ENCODE data around the gene CTSH. TPM values are rescaled to one million over a fixed set of nuclear protein-coding genes. Genes with fewer than 3 reads are reported as not detected.

The CTSH gene, protein sequence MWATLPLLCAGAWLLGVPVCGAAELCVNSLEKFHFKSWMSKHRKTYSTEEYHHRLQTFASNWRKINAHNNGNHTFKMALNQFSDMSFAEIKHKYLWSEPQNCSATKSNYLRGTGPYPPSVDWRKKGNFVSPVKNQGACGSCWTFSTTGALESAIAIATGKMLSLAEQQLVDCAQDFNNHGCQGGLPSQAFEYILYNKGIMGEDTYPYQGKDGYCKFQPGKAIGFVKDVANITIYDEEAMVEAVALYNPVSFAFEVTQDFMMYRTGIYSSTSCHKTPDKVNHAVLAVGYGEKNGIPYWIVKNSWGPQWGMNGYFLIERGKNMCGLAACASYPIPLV
- polyA plus RNA-seq (2013, experiment 1 of 2) = 12.5 TPM
- 9.9 TPM for polyA plus RNA-seq (2013, experiment 2 of 2)

DNA sequence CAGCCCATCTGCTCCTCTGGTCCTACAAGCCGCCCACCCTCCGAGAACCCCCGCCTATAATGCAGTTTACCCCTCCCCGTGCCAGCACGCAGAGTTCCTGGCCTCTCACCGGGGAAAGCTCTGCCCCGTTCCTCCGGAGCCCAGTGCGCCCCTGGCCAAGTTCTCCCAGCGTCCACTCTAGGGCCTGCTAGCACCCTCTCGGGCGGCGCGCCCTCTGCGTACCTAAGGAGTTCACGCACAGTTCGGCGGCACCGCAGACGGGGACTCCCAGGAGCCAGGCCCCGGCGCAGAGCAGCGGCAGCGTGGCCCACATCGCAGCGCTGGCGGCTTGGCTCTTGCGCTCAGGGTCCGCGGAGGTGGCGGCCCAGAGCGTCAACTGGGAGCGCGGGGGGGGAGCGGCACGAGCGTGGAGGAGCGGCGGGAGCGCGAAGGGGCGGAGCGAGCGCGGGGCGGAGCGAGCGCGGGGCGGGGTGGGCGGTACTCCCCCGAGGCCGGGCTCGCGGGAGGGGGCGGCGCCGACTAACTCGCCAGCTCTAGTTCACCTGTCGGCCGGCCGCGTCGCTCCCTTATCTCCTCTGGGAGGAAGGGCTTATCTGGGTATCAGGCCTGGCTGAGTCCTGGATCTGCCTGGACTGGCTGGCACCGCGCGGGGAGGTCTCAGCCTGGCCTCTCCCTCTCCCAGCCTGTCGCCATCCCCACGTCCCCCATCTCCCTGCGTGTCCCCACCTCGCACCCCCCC is at the start of gene CTSH:
Gene CTSH, minus strand, starts transcription at position 378 of the 739 bp plus-strand sequence. Its CDS starts 65 bp downstream, at position 313.
- Histone ChIP-seq H3K36me3 (ENCODE audit: control insufficient read depth, insufficient read depth, low read length) (no peaks in the 10 kb centered on the region), H3K27ac (ENCODE audit: low read depth, low read length, severe bottlenecking) (no peak within 1 kb of the TSS), H3K4me1 (ENCODE audit: control insufficient read depth, insufficient read depth, low read length, poor library complexity, severe bottlenecking) (no peaks in the 10 kb centered on the region), H3K4me3 (ENCODE audit: extremely low read depth, insufficient read depth, low read length, poor library complexity, severe bottlenecking) (peak within 1 kb of the TSS; percentile 33), H3K9me3 (ENCODE audit: control insufficient read depth, low read length) (no peaks in the 10 kb centered on the region)
- WGBS, 2 experiments (ENCODE audit: insufficient coverage in 2 of 2) = 1 to 2% methylated on average over 47 to 58 of the region's 71 CpGs

DNA sequence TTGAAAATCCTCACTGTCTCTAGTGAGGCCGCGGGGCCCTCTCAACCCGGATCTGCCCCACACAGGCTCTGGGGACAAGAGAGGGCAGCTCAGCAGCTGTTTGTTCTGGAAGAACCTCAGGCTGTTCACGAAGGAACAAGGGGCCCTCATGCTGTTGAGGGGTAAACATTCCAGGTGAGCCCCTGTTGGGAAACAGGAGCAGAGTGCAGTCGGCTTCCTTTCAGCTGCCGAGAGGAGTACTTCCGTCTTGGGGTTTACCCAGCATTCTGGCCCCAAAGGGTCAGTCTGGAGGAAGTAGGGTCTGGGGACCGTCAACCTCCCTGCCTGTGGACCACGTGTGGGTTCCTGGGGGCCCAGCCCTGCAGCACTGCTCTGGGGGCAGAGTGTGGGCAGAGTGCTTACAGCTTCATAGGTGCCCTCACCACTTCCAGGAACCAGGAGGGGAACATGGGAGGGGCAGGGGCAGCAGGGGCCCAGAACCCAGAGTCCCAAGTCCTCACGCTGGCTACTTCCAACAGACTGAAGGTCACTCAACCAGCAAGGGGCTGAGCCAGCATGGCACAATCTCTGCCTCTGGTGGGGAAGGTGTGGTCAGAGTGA is 49.2 kb upstream of the CTSH start:
- peaks cover 31% of the 10 kb centered on the region for H3K4me1 ChIP-seq (ENCODE audit: control insufficient read depth, insufficient read depth, low read length, poor library complexity, severe bottlenecking)
- H3K4me3 ChIP-seq (ENCODE audit: extremely low read depth, insufficient read depth, low read length, poor library complexity, severe bottlenecking) = no peak overlapping the region
- H3K36me3 ChIP-seq (ENCODE audit: control insufficient read depth, insufficient read depth, low read length) = no peaks in the 10 kb centered on the region
- 78 to 79% methylated on average over 8 to 9 of the region's 10 CpGs for WGBS, 2 experiments (ENCODE audit: insufficient coverage in 2 of 2)
- H3K27ac ChIP-seq (ENCODE audit: low read depth, low read length, severe bottlenecking) = no peak overlapping the region
- no peaks in the 10 kb centered on the region for H3K9me3 ChIP-seq (ENCODE audit: control insufficient read depth, low read length)

DNA sequence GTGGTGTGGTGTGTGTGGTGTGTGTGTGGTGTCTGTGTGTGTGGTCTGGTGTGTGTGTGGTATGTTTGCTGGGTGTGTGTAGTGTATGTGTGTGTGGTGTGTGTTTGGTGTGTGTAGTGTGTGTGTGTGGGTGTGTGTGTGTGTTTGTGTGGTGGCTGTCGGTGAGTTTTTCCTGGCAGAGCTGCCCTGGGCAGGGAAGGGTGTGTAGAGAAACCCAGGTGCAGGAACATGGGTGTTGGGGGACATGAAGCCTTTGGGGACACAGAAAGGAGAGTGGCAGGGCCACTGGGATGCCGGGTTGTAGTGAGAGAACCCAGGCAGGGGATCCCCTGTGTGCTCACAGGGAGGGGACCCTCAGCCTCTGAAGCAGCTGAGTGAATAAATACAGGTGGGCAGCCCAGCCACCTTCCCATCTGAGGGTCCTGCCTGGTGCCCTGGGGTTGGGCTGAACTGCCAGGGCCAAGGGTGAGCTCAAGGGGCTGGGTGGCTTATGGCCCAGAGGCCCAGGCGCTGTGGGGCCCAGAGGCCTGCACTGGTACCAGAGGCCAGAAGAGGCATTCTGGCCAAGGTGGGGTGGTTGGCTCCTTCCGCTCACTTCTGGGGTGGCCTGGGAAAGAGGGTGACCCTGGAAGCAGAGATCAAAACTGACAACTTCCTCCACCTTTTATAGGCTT is 48.5 kb upstream of the CTSH start:
- H3K4me1 ChIP-seq (ENCODE audit: control insufficient read depth, insufficient read depth, low read length, poor library complexity, severe bottlenecking) = peaks cover 35% of the 10 kb centered on the region
- 86 to 98% methylated on average over 2 to 3 of the region's 4 CpGs for WGBS, 2 experiments (ENCODE audit: insufficient coverage in 2 of 2)
- H3K27ac ChIP-seq (ENCODE audit: low read depth, low read length, severe bottlenecking) = no peak overlapping the region
- H3K36me3 ChIP-seq (ENCODE audit: control insufficient read depth, insufficient read depth, low read length) = no peaks in the 10 kb centered on the region
- no peak overlapping the region for H3K4me3 ChIP-seq (ENCODE audit: extremely low read depth, insufficient read depth, low read length, poor library complexity, severe bottlenecking)
- no peaks in the 10 kb centered on the region for H3K9me3 ChIP-seq (ENCODE audit: control insufficient read depth, low read length)

DNA sequence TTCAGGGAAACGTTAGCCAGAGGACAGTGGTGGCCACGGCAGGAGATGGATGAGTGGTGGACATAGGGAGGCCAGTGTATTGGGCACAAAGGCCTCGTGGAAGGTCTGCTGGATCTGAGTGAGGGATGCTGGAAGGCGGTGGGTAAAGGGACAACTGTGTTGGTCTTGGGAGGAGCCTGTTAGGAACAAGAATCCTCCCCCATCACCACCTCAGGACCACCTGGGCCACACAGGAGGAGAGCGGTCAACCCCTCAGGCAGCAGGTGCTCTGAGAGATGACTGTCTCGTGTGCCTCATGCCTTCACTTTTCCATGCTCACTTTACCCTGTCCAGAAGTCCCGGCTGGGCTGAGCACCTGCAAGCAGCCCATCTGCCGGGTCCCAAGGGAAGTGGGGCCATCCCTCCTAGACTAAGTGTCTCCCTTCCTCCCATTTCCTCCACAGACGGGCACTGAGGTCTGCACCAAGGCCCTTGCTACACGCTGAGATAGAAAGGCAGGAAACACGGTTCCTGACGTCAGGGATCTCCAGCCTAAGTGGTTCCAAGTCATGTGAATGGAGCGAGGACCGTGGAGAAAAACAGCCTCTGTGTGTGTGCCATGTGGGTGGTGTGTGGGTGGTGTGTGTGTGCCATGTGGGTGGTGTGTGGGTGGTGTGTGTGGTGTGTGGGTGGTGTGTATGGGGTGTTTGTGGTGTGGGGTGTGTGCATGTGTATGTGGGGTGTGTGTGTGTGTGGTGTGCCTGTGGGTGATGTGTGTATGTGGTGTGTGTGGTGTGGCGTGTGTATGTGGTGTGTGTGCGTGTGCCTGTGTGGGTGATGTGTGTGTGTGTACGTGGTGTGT is 47.8 kb upstream of the CTSH start:
- Histone ChIP-seq H3K36me3 (ENCODE audit: control insufficient read depth, insufficient read depth, low read length) (no peaks in the 10 kb centered on the region), H3K27ac (ENCODE audit: low read depth, low read length, severe bottlenecking) (no peak overlapping the region)
- 92 to 93% methylated on average over 11 to 13 of the region's 17 CpGs for WGBS, 2 experiments (ENCODE audit: insufficient coverage in 2 of 2)

DNA sequence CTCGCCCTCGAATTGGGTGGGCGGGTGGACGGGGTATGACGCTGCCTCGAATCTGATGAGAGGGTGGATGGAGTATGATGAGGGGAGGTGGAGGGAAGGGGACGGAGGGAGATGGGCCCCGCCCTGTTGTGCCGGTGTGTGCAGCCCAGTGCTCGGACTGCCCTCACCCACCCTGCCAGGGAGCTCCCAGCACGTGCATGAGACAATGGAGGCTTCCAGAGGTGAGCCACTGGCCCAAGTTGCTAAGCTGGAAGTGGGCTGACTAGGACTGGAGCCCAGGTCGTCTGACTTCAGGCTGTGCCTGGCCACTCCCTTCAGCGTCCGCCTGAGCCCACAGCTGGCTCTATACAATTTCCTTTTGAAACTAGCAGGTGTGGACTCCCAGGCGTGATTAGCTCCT is 47.0 kb upstream of the CTSH start:
- H3K36me3 ChIP-seq (ENCODE audit: control insufficient read depth, insufficient read depth, low read length) = no peaks in the 10 kb centered on the region
- 91 to 95% methylated on average over 11 to 15 of the region's 15 CpGs for WGBS, 2 experiments (ENCODE audit: insufficient coverage in 2 of 2)
- H3K4me3 ChIP-seq (ENCODE audit: extremely low read depth, insufficient read depth, low read length, poor library complexity, severe bottlenecking) = no peak overlapping the region
- H3K9me3 ChIP-seq (ENCODE audit: control insufficient read depth, low read length) = no peaks in the 10 kb centered on the region
- peaks cover 35% of the 10 kb centered on the region for H3K4me1 ChIP-seq (ENCODE audit: control insufficient read depth, insufficient read depth, low read length, poor library complexity, severe bottlenecking)
- H3K27ac ChIP-seq (ENCODE audit: low read depth, low read length, severe bottlenecking) = no peak overlapping the region

More for the DNA sequence above, 47.8 kb upstream of the CTSH start:
- H3K4me3 ChIP-seq (ENCODE audit: extremely low read depth, insufficient read depth, low read length, poor library complexity, severe bottlenecking) = no peak overlapping the region
- H3K9me3 ChIP-seq (ENCODE audit: control insufficient read depth, low read length) = no peaks in the 10 kb centered on the region
- peaks cover 37% of the 10 kb centered on the region for H3K4me1 ChIP-seq (ENCODE audit: control insufficient read depth, insufficient read depth, low read length, poor library complexity, severe bottlenecking)

DNA sequence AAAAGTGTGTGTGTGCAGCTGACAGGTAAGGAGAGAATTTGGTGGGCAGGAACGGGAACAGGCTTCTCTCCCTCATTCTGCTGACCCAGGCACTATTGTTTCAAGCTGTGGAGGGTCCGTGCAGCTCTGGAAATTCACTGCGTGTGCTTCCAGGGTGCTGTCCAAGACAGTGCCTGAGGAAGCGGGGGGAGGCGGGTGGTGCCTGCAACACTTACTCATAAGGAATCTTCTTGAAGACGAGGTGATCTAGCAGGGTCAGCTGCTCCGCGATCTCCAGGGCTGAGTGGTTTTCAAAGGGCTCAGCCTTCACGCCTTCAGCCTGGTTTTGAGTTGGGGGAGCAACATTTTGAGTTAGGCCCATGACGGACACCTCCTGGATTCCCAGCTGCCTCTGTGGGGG is 46.6 kb upstream of the CTSH start:
- Histone ChIP-seq H3K4me3 (ENCODE audit: extremely low read depth, insufficient read depth, low read length, poor library complexity, severe bottlenecking) (no peak overlapping the region), H3K9me3 (ENCODE audit: control insufficient read depth, low read length) (no peaks in the 10 kb centered on the region), H3K36me3 (ENCODE audit: control insufficient read depth, insufficient read depth, low read length) (no peaks in the 10 kb centered on the region), H3K4me1 (ENCODE audit: control insufficient read depth, insufficient read depth, low read length, poor library complexity, severe bottlenecking) (peaks cover 31% of the 10 kb centered on the region), H3K27ac (ENCODE audit: low read depth, low read length, severe bottlenecking) (no peak overlapping the region)
- 90 to 91% methylated on average over 8 to 9 of the region's 10 CpGs for WGBS, 2 experiments (ENCODE audit: insufficient coverage in 2 of 2)

DNA sequence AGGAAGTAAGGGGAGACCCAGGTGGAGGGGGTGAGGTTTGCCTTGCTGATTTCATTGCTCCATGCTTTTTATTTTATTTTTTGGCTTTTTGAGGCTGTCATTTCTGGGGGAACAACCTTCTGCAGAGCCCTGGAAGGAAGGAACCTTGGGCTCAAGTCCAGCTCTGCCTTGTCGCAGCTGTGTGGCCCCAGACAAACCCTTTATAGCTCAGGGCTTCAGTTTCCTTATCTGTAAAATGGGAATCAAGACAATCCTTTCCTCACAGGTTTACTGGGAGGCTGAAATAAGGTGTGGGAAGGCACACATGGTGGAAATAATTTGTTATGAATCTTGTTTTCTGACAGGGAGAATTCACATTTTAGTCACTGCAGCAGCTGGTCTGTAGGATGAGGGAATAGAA is 45.4 kb upstream of the CTSH start:
- Histone ChIP-seq H3K9me3 (ENCODE audit: control insufficient read depth, low read length) (no peaks in the 10 kb centered on the region), H3K4me1 (ENCODE audit: control insufficient read depth, insufficient read depth, low read length, poor library complexity, severe bottlenecking) (peaks cover 24% of the 10 kb centered on the region), H3K27ac (ENCODE audit: low read depth, low read length, severe bottlenecking) (no peak overlapping the region), H3K36me3 (ENCODE audit: control insufficient read depth, insufficient read depth, low read length) (no peaks in the 10 kb centered on the region), H3K4me3 (ENCODE audit: extremely low read depth, insufficient read depth, low read length, poor library complexity, severe bottlenecking) (no peak overlapping the region)
- WGBS, 2 experiments (ENCODE audit: insufficient coverage in 2 of 2) = 100% methylated on average over 1 of the region's 1 CpG; no CpG with 5 or more reads in 1 of the 2 experiments

DNA sequence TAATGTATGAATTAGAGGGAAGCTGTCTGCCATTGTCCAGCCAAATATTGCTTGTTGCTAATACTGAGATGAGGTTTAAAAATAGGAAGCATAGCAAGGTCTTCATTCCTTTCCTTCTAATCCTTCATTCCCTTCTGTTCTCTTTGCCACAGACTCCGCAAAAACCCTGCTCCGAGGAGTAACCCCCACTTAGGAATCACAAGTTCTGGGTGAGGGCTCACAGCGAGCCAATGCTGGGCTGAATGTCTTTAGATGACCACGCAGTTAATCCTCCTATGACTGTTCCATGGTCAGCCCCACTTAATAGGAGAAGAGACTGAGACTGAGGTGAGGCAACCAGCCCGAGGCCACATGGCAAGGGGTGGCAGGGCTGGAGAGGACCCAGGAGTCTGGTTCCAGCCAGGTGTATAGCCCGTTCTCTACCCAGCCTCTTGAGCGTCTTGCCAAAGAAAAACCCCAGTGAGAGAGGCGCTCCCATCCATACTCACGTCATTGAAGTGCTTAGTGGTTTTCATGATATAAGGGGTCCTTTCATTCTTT is 44.9 kb upstream of the CTSH start:
- Histone ChIP-seq H3K36me3 (ENCODE audit: control insufficient read depth, insufficient read depth, low read length) (no peaks in the 10 kb centered on the region), H3K4me1 (ENCODE audit: control insufficient read depth, insufficient read depth, low read length, poor library complexity, severe bottlenecking) (peaks cover 24% of the 10 kb centered on the region), H3K27ac (ENCODE audit: low read depth, low read length, severe bottlenecking) (no peak overlapping the region), H3K4me3 (ENCODE audit: extremely low read depth, insufficient read depth, low read length, poor library complexity, severe bottlenecking) (no peak overlapping the region), H3K9me3 (ENCODE audit: control insufficient read depth, low read length) (no peaks in the 10 kb centered on the region)
- WGBS, 2 experiments (ENCODE audit: insufficient coverage in 2 of 2) = 88 to 100% methylated on average over 5 to 6 of the region's 9 CpGs

DNA sequence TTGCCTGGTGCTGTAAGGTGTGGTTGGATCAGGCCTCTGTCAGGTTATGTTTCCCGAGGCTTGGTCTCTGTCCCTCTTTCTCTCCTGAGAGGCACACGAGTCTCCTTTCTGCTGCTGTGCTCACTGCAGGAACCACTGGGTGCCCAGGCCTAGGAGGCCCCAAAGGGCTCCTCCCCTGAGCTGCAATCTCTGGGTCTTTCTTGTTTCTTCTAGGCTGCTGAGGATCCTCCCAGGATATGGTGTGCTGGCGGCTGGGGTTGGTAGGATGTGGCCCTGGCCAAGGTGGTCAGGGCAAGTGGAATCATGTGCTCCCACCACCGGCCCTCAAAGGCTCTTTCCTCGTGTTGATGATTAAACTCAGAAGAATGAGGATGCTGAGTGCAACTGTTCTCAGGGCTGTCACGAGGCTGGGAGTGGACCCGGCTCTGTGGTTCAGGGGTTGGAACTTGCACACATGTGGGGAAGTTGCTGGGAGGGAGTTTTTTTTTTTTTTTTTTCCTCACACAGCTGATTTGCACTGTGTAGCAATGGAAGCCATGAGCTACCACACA is 43.6 kb upstream of the CTSH start:
- Histone ChIP-seq H3K36me3 (ENCODE audit: control insufficient read depth, insufficient read depth, low read length) (no peaks in the 10 kb centered on the region), H3K27ac (ENCODE audit: low read depth, low read length, severe bottlenecking) (peak overlapping the region; percentile 25)
- WGBS, 2 experiments (ENCODE audit: insufficient coverage in 2 of 2) = 69 to 79% methylated on average over 2 to 7 of the region's 7 CpGs

More for the DNA sequence above, 43.6 kb upstream of the CTSH start:
- H3K9me3 ChIP-seq (ENCODE audit: control insufficient read depth, low read length) = no peaks in the 10 kb centered on the region
- H3K4me3 ChIP-seq (ENCODE audit: extremely low read depth, insufficient read depth, low read length, poor library complexity, severe bottlenecking) = no peak overlapping the region
- peaks cover 24% of the 10 kb centered on the region for H3K4me1 ChIP-seq (ENCODE audit: control insufficient read depth, insufficient read depth, low read length, poor library complexity, severe bottlenecking)
